Astrocyte (in vitro differentiated cells and primary cell): Measurements from ENCODE around the gene SDHC. TPM values are rescaled to one million over a fixed set of nuclear protein-coding genes. Genes with fewer than 3 reads are reported as not detected.

Experiments
- DNase-seq: peaks from one replicate; pipeline ENCODE4 v3.0.0-alpha.2; 2010; ENCODE audit warnings: low read depth
- FAIRE-seq: peaks from 2 replicates; lab custom pipeline; 2011; peaks lifted over from hg19 to GRCh38; lab: Jason Lieb, UNC
- H2AFZ ChIP-seq: 2 replicates; pipeline ENCODE4 v1.6.0; 2012; ENCODE audit warnings: low read depth, low read length, inconsistent platforms
- H3K27ac ChIP-seq: 2 replicates; pipeline ENCODE4 v1.5.1; 2011; ENCODE audit warnings: low read depth, low read length, inconsistent platforms
- H3K27me3 ChIP-seq: 2 replicates; pipeline ENCODE4 v1.6.0; 2011; ENCODE audit warnings: low read length, inconsistent platforms; ENCODE audit not compliant: insufficient read depth
- H3K36me3 ChIP-seq: 2 replicates; pipeline ENCODE4 v1.5.1; 2011; ENCODE audit warnings: low read length, inconsistent platforms; ENCODE audit not compliant: insufficient read depth
- H3K4me1 ChIP-seq: 2 replicates; pipeline ENCODE4 v1.5.1; 2011; ENCODE audit warnings: low read length, inconsistent platforms; ENCODE audit not compliant: insufficient read depth
- H3K4me2 ChIP-seq: 2 replicates; pipeline ENCODE4 v1.6.0; 2012; ENCODE audit warnings: low read length, inconsistent platforms
- H3K4me3 ChIP-seq: 2 replicates; pipeline ENCODE4 v1.5.1; 2011; ENCODE audit warnings: low read depth, mild to moderate bottlenecking, low read length, inconsistent platforms; ENCODE audit not compliant: insufficient read depth
- H3K79me2 ChIP-seq: 2 replicates; pipeline ENCODE4 v1.6.0; 2012; ENCODE audit warnings: mild to moderate bottlenecking, low read length, inconsistent platforms; ENCODE audit not compliant: insufficient read depth
- H3K9ac ChIP-seq: 2 replicates; pipeline ENCODE4 v1.6.0; 2012; ENCODE audit warnings: mild to moderate bottlenecking, low read length, inconsistent platforms
- H3K9me3 ChIP-seq: 2 replicates; pipeline ENCODE4 v1.5.1; 2012; ENCODE audit warnings: low read depth, mild to moderate bottlenecking, low read length, inconsistent platforms; ENCODE audit not compliant: insufficient read depth
- H4K20me1 ChIP-seq: 2 replicates; pipeline ENCODE4 v1.6.0; 2012; ENCODE audit warnings: low read length, inconsistent platforms; ENCODE audit not compliant: insufficient read depth
- H3K27ac Mint-ChIP-seq: one replicate; pipeline ENCODE4 v1.8.0; 2021; ENCODE audit warnings: mild to moderate bottlenecking, mixed read lengths; ENCODE audit not compliant: unreplicated experiment
- H3K27me3 Mint-ChIP-seq: one replicate; pipeline ENCODE4 v1.8.0; 2021; ENCODE audit warnings: low read depth, mixed read lengths; ENCODE audit not compliant: unreplicated experiment
- H3K36me3 Mint-ChIP-seq: one replicate; pipeline ENCODE4 v1.8.0; 2021; ENCODE audit warnings: low read depth, mixed read lengths; ENCODE audit not compliant: unreplicated experiment
- H3K4me1 Mint-ChIP-seq: one replicate; pipeline ENCODE4 v1.8.0; 2021; ENCODE audit warnings: low read depth, mixed read lengths; ENCODE audit not compliant: unreplicated experiment
- H3K4me3 Mint-ChIP-seq: one replicate; pipeline ENCODE4 v1.8.0; 2021; ENCODE audit warnings: mild to moderate bottlenecking, moderate library complexity, mixed read lengths; ENCODE audit not compliant: unreplicated experiment
- H3K9me3 Mint-ChIP-seq: one replicate; pipeline ENCODE4 v1.8.0; 2021; ENCODE audit warnings: mild to moderate bottlenecking, mixed read lengths; ENCODE audit not compliant: unreplicated experiment
- CTCF ChIP-seq: IDR thresholded peaks from 2 replicates; pipeline ENCODE4 v1.5.1; 2011; ENCODE audit warnings: low read depth, mild to moderate bottlenecking, inconsistent platforms, low read length, moderate library complexity; ENCODE audit not compliant: insufficient read depth
- EZH2 ChIP-seq: IDR thresholded peaks from 2 replicates; pipeline ENCODE4 v1.6.1; 2012; ENCODE audit warnings: mild to moderate bottlenecking, low read length, inconsistent platforms; ENCODE audit not compliant: insufficient read depth
- total RNA-seq: library from RNA; stranded (reverse); gene quantifications from 2 replicates; pipeline ENCODE4 v1.2.1, GENCODE V29; 2021

The SDHC gene
- total RNA-seq, 1 donor from 2014 or later, result 181 TPM

GRCh38 chr1:161379071-161379470, 64.9 kb downstream of the SDHC start:
- H3K4me1 ChIP-seq, result peaks cover 9% of the 10 kb centered on the region
- no peaks in the 10 kb centered on the region for H3K27me3 ChIP-seq
- no peak overlapping the region for H3K4me3 Mint-ChIP-seq
- no peaks in the 10 kb centered on the region for H3K36me3 Mint-ChIP-seq
- DNase-seq, result no peak
- no peaks in the 10 kb centered on the region for H3K36me3 ChIP-seq
- no peaks in the 10 kb centered on the region for H3K79me2 ChIP-seq
- no peak overlapping the region for H3K9ac ChIP-seq
- H3K4me2 ChIP-seq, result no peak overlapping the region
- H3K4me3 ChIP-seq, result no peak overlapping the region
- no peak overlapping the region for H2AFZ ChIP-seq
- no peak overlapping the region for H3K27ac ChIP-seq
- no peaks in the 10 kb centered on the region for H4K20me1 ChIP-seq
- H3K9me3 Mint-ChIP-seq, result no peaks in the 10 kb centered on the region
- no peaks in the 10 kb centered on the region for H3K9me3 ChIP-seq
- H3K27ac Mint-ChIP-seq, result peak overlapping the region; percentile 41
- TF ChIP-seq CTCF, result no peak
- TF ChIP-seq EZH2, result no peak
- H3K27me3 Mint-ChIP-seq, result no peaks in the 10 kb centered on the region
- no peak for FAIRE-seq
- peaks cover 7% of the 10 kb centered on the region for H3K4me1 Mint-ChIP-seq

- Histone ChIP-seq H3K27me3 (no peaks in the 10 kb centered on the region), H3K79me2 (no peaks in the 10 kb centered on the region), H3K4me2 (no peak overlapping the region), H4K20me1 (no peaks in the 10 kb centered on the region), H3K9me3 (no peaks in the 10 kb centered on the region), H3K4me1 (peaks cover 9% of the 10 kb centered on the region), H2AFZ (peak overlapping the region; percentile 61), H3K4me3 (no peak overlapping the region), H3K9ac (peak overlapping the region; percentile 52), H3K36me3 (no peaks in the 10 kb centered on the region), H3K27ac (no peak overlapping the region)
- TF ChIP-seq CTCF (no peak), EZH2 (no peak)
- no peak overlapping the region for H3K4me3 Mint-ChIP-seq
- DNase-seq (no peak), FAIRE-seq (no peak)
- no peaks in the 10 kb centered on the region for H3K27me3 Mint-ChIP-seq
- H3K4me1 Mint-ChIP-seq, result peaks cover 7% of the 10 kb centered on the region
- H3K27ac Mint-ChIP-seq, result no peak overlapping the region
- no peaks in the 10 kb centered on the region for H3K36me3 Mint-ChIP-seq
- no peaks in the 10 kb centered on the region for H3K9me3 Mint-ChIP-seq
Observed at GRCh38 chr1:161381707-161382106, 67.5 kb downstream of the SDHC start.

- H3K4me1 ChIP-seq, result peaks cover 9% of the 10 kb centered on the region
- peak overlapping the region; percentile 56 for H3K9ac ChIP-seq
- DNase-seq (peak; percentile 77), FAIRE-seq (peak; percentile 86)
- no peaks in the 10 kb centered on the region for H3K36me3 ChIP-seq
- no peaks in the 10 kb centered on the region for H3K79me2 ChIP-seq
- Mint-ChIP-seq H3K9me3 (no peaks in the 10 kb centered on the region), H3K4me1 (peaks cover 5% of the 10 kb centered on the region), H3K27me3 (no peaks in the 10 kb centered on the region), H3K27ac (peak overlapping the region; percentile 20), H3K4me3 (no peak overlapping the region), H3K36me3 (no peaks in the 10 kb centered on the region)
- H3K4me2 ChIP-seq, result peak overlapping the region; percentile 70
- H4K20me1 ChIP-seq, result no peaks in the 10 kb centered on the region
- H3K9me3 ChIP-seq, result no peaks in the 10 kb centered on the region
- peak overlapping the region; percentile 82 for H2AFZ ChIP-seq
- H3K4me3 ChIP-seq, result peak overlapping the region; percentile 23
- H3K27ac ChIP-seq, result peak overlapping the region; percentile 72
- H3K27me3 ChIP-seq, result no peaks in the 10 kb centered on the region
- TF ChIP-seq CTCF (peak; percentile 63), EZH2 (no peak)
Observed at GRCh38 chr1:161382214-161383019, 68.2 kb downstream of the SDHC start.
